Activated naive CD4-positive, alpha-beta T cell treated with anti-CD3 and anti-CD28 coated beads for 36 hours (primary cell): Measurements from ENCODE around the gene SAE1. TPM values are rescaled to one million over a fixed set of nuclear protein-coding genes. Genes with fewer than 3 reads are reported as not detected.

Experiments used
- CTCF ChIA-PET: fragments of 350-600 bp; sonication (Branson Sonifier 250); formaldehyde crosslinking; loops from one replicate; lab custom pipeline; 2021; ENCODE audit warnings: antibody characterized with exemption; lab: Charles Lee
- DNase-seq: peaks from one replicate; pipeline ENCODE4 v3.0.0-alpha.2; 2020
- H3K27ac Mint-ChIP-seq: one replicate; pipeline ENCODE4 v1.8.0; 2021; ENCODE audit warnings: mild to moderate bottlenecking, mixed read lengths
- H3K27me3 Mint-ChIP-seq: one replicate; pipeline ENCODE4 v1.8.0; 2021; ENCODE audit warnings: low read depth, mixed read lengths
- H3K36me3 Mint-ChIP-seq: one replicate; pipeline ENCODE4 v1.8.0; 2021; ENCODE audit warnings: low read depth, mixed read lengths
- H3K4me1 Mint-ChIP-seq: one replicate; pipeline ENCODE4 v1.8.0; 2021; ENCODE audit warnings: low read depth, mixed read lengths
- H3K4me3 Mint-ChIP-seq: one replicate; pipeline ENCODE4 v1.8.0; 2021; ENCODE audit warnings: mild to moderate bottlenecking, moderate library complexity, mixed read lengths
- H3K9me3 Mint-ChIP-seq: one replicate; pipeline ENCODE4 v1.8.0; 2021; ENCODE audit warnings: mixed read lengths
- intact Hi-C: fragments of 100-400 bp; cut with micrococcal nuclease; formaldehyde crosslinking; loops from one replicate; pipeline ENCODE4 v1.15.1; 2023
- total RNA-seq, 2 experiments: library from RNA; stranded (reverse); gene quantifications; one replicate each; pipeline ENCODE4 v1.2.3, GENCODE V29; 2021

SAE1 gene
- total RNA-seq, 2 experiments from 2014 or later = 160 to 161 TPM

- H3K4me3 Mint-ChIP-seq = peak overlapping the region; percentile 29
- no peaks in the 10 kb centered on the region for H3K9me3 Mint-ChIP-seq
- peaks cover 48% of the 10 kb centered on the region for H3K36me3 Mint-ChIP-seq
- no peaks in the 10 kb centered on the region for H3K27me3 Mint-ChIP-seq
- peaks cover 56% of the 10 kb centered on the region for H3K4me1 Mint-ChIP-seq
- peak overlapping the region; percentile 100 for H3K27ac Mint-ChIP-seq
- intact Hi-C loops = no loop called here
- peak; percentile 71 for DNase-seq
- CTCF ChIA-PET = interaction anchor here (0.9 to 1.6 kb wide), 5 partner anchors 12 to 28 kb away, joined by 3 to 6 read pairs (median 4); no protein-coding TSS in a partner anchor
Measured at GRCh38 chr19:47107202-47107952, 23.3 kb upstream of the SAE1 start.

- Mint-ChIP-seq H3K27me3 (no peaks in the 10 kb centered on the region), H3K9me3 (no peaks in the 10 kb centered on the region), H3K36me3 (peaks cover 48% of the 10 kb centered on the region), H3K4me1 (peaks cover 52% of the 10 kb centered on the region), H3K4me3 (peak overlapping the region; percentile 99), H3K27ac (peak overlapping the region; percentile 100)
- intact Hi-C loops = no loop called here
- DNase-seq = peak; percentile 34
- CTCF ChIA-PET = interaction anchor here (0.6 to 1.6 kb wide), 3 partner anchors 13 to 104 kb away, joined by 4 to 6 read pairs (median 5); no protein-coding TSS in a partner anchor
Measured at GRCh38 chr19:47107953-47108746, 22.5 kb upstream of the SAE1 start.

- CTCF ChIA-PET = no interaction called here
Measured at GRCh38 chr19:47109177-47109540, 21.5 kb upstream of the SAE1 start.

GRCh38 chr19:47109541-47110375 lies 20.9 kb upstream of the SAE1 start:
- Mint-ChIP-seq H3K27ac (peak overlapping the region; percentile 100), H3K4me3 (peak overlapping the region; percentile 99), H3K36me3 (peaks cover 48% of the 10 kb centered on the region), H3K27me3 (no peaks in the 10 kb centered on the region), H3K9me3 (no peaks in the 10 kb centered on the region), H3K4me1 (peaks cover 56% of the 10 kb centered on the region)
- intact Hi-C loops = loop anchor here (2.0 to 5.0 kb wide), 2 partner anchors 32 to 491 kb away; no protein-coding TSS in a partner anchor
- CTCF ChIA-PET = interaction anchor here (1.0 kb wide), 1 partner anchor 96 kb away, joined by 3 read pairs; no protein-coding TSS in a partner anchor
- DNase-seq = peak; percentile 87

More at GRCh38 chr19:47109177-47109540, 21.5 kb upstream of the SAE1 start:
- no peaks in the 10 kb centered on the region for H3K27me3 Mint-ChIP-seq
- intact Hi-C loops = no loop called here
- H3K27ac Mint-ChIP-seq = peak overlapping the region; percentile 100
- peaks cover 58% of the 10 kb centered on the region for H3K4me1 Mint-ChIP-seq
- H3K9me3 Mint-ChIP-seq = no peaks in the 10 kb centered on the region
- no peak for DNase-seq
- peak overlapping the region; percentile 99 for H3K4me3 Mint-ChIP-seq
- peaks cover 48% of the 10 kb centered on the region for H3K36me3 Mint-ChIP-seq

GRCh38 chr19:47110521-47111005 lies 20.1 kb upstream of the SAE1 start:
- intact Hi-C loops = loop anchor here (2.0 to 5.0 kb wide), 2 partner anchors 33 to 490 kb away; no protein-coding TSS in a partner anchor

GRCh38 chr19:47111006-47111621 lies 19.5 kb upstream of the SAE1 start:
- H3K9me3 Mint-ChIP-seq = no peaks in the 10 kb centered on the region
- intact Hi-C loops = loop anchor here (2.0 to 5.0 kb wide), 2 partner anchors 34 to 490 kb away; no protein-coding TSS in a partner anchor
- H3K4me1 Mint-ChIP-seq = peaks cover 47% of the 10 kb centered on the region
- H3K27ac Mint-ChIP-seq = peak overlapping the region; percentile 100
- H3K4me3 Mint-ChIP-seq = peak overlapping the region; percentile 99
- CTCF ChIA-PET = interaction anchor here (1.0 kb wide), 1 partner anchor 98 kb away, joined by 3 read pairs; no protein-coding TSS in a partner anchor
- peaks cover 41% of the 10 kb centered on the region for H3K36me3 Mint-ChIP-seq
- H3K27me3 Mint-ChIP-seq = no peaks in the 10 kb centered on the region
- DNase-seq = peak; percentile 83

More at GRCh38 chr19:47110521-47111005, 20.1 kb upstream of the SAE1 start:
- peak overlapping the region; percentile 99 for H3K4me3 Mint-ChIP-seq
- CTCF ChIA-PET = interaction anchor here (1.0 kb wide), 1 partner anchor 97 kb away, joined by 3 read pairs; no protein-coding TSS in a partner anchor
- H3K4me1 Mint-ChIP-seq = peaks cover 53% of the 10 kb centered on the region
- no peaks in the 10 kb centered on the region for H3K27me3 Mint-ChIP-seq
- H3K27ac Mint-ChIP-seq = peak overlapping the region; percentile 100
- DNase-seq = peak; percentile 55
- no peaks in the 10 kb centered on the region for H3K9me3 Mint-ChIP-seq
- H3K36me3 Mint-ChIP-seq = peaks cover 46% of the 10 kb centered on the region

- intact Hi-C loops = loop anchor here (2.0 to 5.0 kb wide), 5 partner anchors 19 to 489 kb away; partner anchors contain the start of genes SAE1 and SLC1A5
- Mint-ChIP-seq H3K27me3 (no peaks in the 10 kb centered on the region), H3K36me3 (peaks cover 41% of the 10 kb centered on the region), H3K4me1 (peaks cover 41% of the 10 kb centered on the region), H3K4me3 (peak overlapping the region; percentile 99), H3K9me3 (no peaks in the 10 kb centered on the region), H3K27ac (peak overlapping the region; percentile 100)
- CTCF ChIA-PET = no interaction called here
- no peak for DNase-seq
Measured at GRCh38 chr19:47111682-47112165, 18.9 kb upstream of the SAE1 start.

- CTCF ChIA-PET = interaction anchor here (0.9 to 4.2 kb wide), 6 partner anchors 9 to 131 kb away, joined by 3 to 24 read pairs (median 10); no protein-coding TSS in a partner anchor
- intact Hi-C loops = loop anchor here (2.0 to 5.0 kb wide), 4 partner anchors 18 to 324 kb away; partner anchors contain the start of genes SAE1 and SLC1A5
- Mint-ChIP-seq H3K27me3 (no peaks in the 10 kb centered on the region), H3K27ac (peak overlapping the region; percentile 100), H3K4me1 (peaks cover 35% of the 10 kb centered on the region), H3K36me3 (peaks cover 38% of the 10 kb centered on the region), H3K4me3 (peak overlapping the region; percentile 99), H3K9me3 (no peaks in the 10 kb centered on the region)
- DNase-seq = peak; percentile 89
Measured at GRCh38 chr19:47112166-47112996, 18.3 kb upstream of the SAE1 start.

- H3K27me3 Mint-ChIP-seq = no peaks in the 10 kb centered on the region
Measured at GRCh38 chr19:47112997-47113849, 17.4 kb upstream of the SAE1 start, which contains the start of gene ZC3H4. TSS of gene ZC3H4 (minus strand) at chr19:47113776. CDS start at chr19:47112584, 1,192 bp downstream.

More at GRCh38 chr19:47112997-47113849, 17.4 kb upstream of the SAE1 start, which contains the start of gene ZC3H4:
- intact Hi-C loops = loop anchor here (1.0 to 5.0 kb wide), 12 partner anchors 18 to 324 kb away; partner anchors contain the start of genes AP2S1, ARHGAP35, CCDC9 and SAE1
- peak; percentile 100 for DNase-seq
- Mint-ChIP-seq H3K36me3 (peaks cover 30% of the 10 kb centered on the region), H3K9me3 (no peaks in the 10 kb centered on the region), H3K4me1 (peaks cover 26% of the 10 kb centered on the region), H3K27ac (peak within 1 kb of the TSS; percentile 100), H3K4me3 (peak within 1 kb of the TSS; percentile 99)
- CTCF ChIA-PET = interaction anchor here (0.6 to 4.2 kb wide), 11 partner anchors 10 to 131 kb away, joined by 3 to 24 read pairs (median 6); partner anchors contain the start of gene SAE1
